Measurements from ENCODE around the gene GLMP. TPM values are rescaled to one million over a fixed set of nuclear protein-coding genes. Genes with fewer than 3 reads are reported as not detected.

Gene GLMP
- total RNA-seq, 1 donor, result 55.3 TPM

DNA sequence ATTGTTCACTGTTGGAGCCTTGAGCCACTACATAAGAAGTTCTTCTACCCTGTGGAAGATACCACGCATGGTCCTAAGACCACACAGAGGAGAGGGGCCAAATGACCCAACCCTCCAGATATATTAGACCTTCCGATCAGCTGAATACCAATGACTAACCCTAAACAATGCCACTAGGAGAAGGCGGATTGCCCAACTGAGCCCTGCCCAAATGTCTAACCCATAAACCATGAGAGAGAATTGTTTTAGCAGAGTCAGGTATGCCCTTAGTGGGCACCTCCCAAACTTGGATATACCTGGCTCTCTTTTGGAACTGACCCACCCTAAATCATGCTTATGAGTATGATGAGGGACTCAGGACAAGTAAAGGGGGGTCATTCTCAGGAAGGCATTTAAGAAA is 25.2 kb downstream of the GLMP start:
- no peak overlapping the region for H3K4me3 ChIP-seq (ENCODE audit: low read depth, low read length)
- no peak for DNase-seq (ENCODE audit: low read depth)

DNA sequence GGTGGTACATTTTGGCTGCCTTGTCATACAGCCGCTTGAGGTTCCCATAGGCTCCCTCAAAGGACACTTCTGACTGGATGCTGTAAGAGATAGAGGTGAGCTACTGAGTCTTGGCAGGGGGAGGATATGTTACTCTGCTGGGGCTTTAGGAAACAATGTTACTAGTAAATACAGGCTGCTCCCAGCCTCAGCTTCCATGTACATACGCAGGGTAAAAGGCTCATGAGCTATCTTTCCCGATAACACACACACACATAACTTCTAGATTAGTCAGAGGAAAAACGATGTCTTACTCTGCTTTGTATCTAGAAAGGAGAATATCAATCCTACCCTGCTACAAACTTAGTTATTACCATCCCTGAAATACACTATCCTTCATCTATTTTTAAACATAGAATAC is 27.1 kb downstream of the GLMP start:
- no peak overlapping the region for H3K4me3 ChIP-seq (ENCODE audit: low read depth, low read length)
- TF ChIP-seq, protein P1, sequence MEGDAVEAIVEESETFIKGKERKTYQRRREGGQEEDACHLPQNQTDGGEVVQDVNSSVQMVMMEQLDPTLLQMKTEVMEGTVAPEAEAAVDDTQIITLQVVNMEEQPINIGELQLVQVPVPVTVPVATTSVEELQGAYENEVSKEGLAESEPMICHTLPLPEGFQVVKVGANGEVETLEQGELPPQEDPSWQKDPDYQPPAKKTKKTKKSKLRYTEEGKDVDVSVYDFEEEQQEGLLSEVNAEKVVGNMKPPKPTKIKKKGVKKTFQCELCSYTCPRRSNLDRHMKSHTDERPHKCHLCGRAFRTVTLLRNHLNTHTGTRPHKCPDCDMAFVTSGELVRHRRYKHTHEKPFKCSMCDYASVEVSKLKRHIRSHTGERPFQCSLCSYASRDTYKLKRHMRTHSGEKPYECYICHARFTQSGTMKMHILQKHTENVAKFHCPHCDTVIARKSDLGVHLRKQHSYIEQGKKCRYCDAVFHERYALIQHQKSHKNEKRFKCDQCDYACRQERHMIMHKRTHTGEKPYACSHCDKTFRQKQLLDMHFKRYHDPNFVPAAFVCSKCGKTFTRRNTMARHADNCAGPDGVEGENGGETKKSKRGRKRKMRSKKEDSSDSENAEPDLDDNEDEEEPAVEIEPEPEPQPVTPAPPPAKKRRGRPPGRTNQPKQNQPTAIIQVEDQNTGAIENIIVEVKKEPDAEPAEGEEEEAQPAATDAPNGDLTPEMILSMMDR (IDR thresholded peaks at IDR 0.05; ENCODE audit: insufficient read depth, low read depth, low read length), result no peak
- DNase-seq (ENCODE audit: low read depth), result no peak

More for the DNA sequence above, 25.2 kb downstream of the GLMP start:
- TF ChIP-seq, protein P1 (IDR thresholded peaks at IDR 0.05; ENCODE audit: insufficient read depth, low read depth, low read length), result no peak

DNA sequence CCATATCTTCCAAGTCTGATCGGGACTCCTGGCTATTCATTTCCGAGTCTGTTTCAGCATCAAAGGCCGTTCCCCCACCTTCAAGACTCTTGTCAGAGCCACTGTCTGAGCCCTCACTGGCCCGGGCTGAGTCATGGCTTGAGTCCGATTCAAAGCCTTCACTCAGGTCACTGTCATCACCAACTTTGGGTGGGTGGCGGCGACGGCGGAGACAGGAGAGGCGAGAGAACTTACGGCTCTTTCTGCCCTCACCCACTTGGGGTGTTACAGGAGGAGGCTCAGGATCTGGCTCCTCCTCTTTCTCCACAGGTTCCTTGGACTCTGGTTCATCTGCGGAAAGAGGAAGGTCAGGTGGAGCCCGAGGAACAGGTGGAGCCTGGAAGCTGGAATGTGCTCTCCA is 29.4 kb downstream of the GLMP start:
- H3K4me3 ChIP-seq (ENCODE audit: low read depth, low read length), result no peak overlapping the region
- TF ChIP-seq, protein P1 (IDR thresholded peaks at IDR 0.05; ENCODE audit: insufficient read depth, low read depth, low read length), result no peak
- no peak for DNase-seq (ENCODE audit: low read depth)

DNA sequence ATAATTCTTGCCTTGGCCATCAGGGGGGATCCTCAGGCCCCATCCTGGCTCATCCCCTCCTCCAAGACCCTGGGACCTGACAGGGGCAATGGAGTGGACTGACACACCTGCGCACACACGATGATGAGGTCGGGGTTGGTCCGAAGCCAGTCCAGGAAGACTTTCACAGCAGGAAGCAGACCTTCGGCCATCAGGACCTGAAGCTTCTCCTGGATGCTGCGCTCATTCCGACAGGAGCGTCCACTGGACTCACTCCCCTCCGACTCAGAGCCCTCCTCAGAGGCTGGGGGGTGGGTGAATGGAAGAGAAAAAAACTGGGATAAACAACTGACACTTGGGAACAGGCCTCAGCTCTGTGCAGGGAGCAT is 32.2 kb downstream of the GLMP start:
- DNase-seq (ENCODE audit: low read depth), result no peak
- TF ChIP-seq, protein P1 (IDR thresholded peaks at IDR 0.05; ENCODE audit: insufficient read depth, low read depth, low read length), result no peak
- H3K4me3 ChIP-seq (ENCODE audit: low read depth, low read length), result no peak overlapping the region

DNA sequence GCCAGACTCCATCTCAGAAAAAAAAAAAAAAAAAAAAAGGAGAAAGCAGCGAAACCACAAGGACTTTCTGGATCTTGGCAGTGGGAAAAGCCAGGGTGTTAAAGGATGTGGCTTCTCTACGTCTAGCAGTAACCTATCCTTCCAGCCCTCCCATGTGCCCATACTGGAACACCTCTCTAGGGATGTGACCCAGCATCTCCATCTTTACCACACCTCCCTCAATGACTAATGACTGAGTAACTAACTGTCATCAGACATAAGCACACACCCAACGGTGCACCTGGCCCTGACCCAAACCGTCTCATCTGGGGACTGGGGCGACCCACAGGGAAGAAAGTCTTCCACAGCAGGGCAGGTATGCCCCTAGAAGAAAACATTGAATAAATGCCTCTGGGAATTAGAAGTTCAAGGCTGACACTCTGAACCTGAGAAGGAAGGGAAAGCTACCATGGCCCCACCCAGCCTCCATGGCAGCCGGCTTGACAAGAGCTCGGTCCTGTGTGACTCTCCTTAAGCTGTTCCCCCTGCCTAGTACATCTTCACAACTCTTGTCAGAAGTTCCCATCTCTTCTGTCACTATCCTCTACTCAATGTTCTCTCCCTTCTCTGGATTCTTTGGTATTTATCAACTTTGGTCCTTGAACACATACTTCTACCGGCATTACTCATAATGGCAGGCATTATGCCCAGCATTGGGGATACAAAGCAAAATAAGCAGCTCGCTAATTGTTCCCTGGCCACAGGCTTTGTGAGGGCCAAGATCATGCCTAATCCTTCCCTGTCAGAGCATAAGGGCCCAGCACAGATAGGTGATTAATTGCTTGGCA is 32.8 kb downstream of the GLMP start:
- no peak overlapping the region for H3K4me3 ChIP-seq (ENCODE audit: low read depth, low read length)
- peak; percentile 44 for DNase-seq (ENCODE audit: low read depth)

DNA sequence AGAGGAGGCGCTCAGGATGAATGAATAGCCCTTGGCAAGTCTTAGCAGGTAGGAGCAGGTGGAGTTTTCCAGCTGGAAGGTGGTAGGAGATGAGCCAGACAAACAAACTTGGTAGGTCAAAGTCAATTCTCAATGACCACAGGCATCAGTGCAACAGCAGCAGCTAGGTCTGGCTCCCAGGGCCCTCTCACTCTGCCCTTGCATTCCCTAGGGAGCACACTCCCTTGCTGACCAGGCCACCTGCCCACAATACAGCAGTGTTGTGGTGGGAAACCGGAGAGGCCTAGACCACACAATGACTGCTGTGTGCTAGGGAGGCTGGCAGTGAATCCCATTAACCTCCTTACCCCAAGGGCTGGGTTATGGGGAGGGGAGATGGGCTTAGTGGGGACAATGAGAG is 34.6 kb downstream of the GLMP start:
- no peak for DNase-seq (ENCODE audit: low read depth)
- no peak overlapping the region for H3K4me3 ChIP-seq (ENCODE audit: low read depth, low read length)
- TF ChIP-seq, protein P1 (IDR thresholded peaks at IDR 0.05; ENCODE audit: insufficient read depth, low read depth, low read length), result no peak

More for the DNA sequence above, 32.8 kb downstream of the GLMP start:
- TF ChIP-seq, protein P1 (IDR thresholded peaks at IDR 0.05; ENCODE audit: insufficient read depth, low read depth, low read length), result no peak

All from fibroblast of villous mesenchyme (primary cell).